ENCODE measurements around the gene LAMTOR2.

The LAMTOR2 gene

GRCh38 chr1:156076609-156077429 is 22.2 kb downstream of the LAMTOR2 start:
- DNase-seq, result no peak

- no peak for DNase-seq
Observed at GRCh38 chr1:156077430-156077760, 22.8 kb downstream of the LAMTOR2 start.

GRCh38 chr1:156078728-156079127 is 24.1 kb downstream of the LAMTOR2 start:
- DNase-seq, result no peak

- no peak for DNase-seq
Observed at GRCh38 chr1:156079762-156080161, 25.2 kb downstream of the LAMTOR2 start.

- DNase-seq, result no peak
Observed at GRCh38 chr1:156080241-156080862, 25.8 kb downstream of the LAMTOR2 start.

- DNase-seq, result no peak
Observed at GRCh38 chr1:156080863-156081179, 26.2 kb downstream of the LAMTOR2 start.

GRCh38 chr1:156081180-156081916 is 26.8 kb downstream of the LAMTOR2 start:
- DNase-seq, result no peak

- DNase-seq, result no peak
Observed at GRCh38 chr1:156081917-156082308, 27.3 kb downstream of the LAMTOR2 start.

- peak; percentile 79 for DNase-seq
Observed at GRCh38 chr1:156082309-156083091, 27.9 kb downstream of the LAMTOR2 start, which contains the start of gene MEX3A. MEX3A (minus strand) TSS chr1:156082465; CDS start chr1:156081998, 467 bp downstream.

- no peak for DNase-seq
Observed at GRCh38 chr1:156083800-156084790, 29.5 kb downstream of the LAMTOR2 start.

GRCh38 chr1:156086256-156086662 is 31.7 kb downstream of the LAMTOR2 start:
- DNase-seq, result no peak

- DNase-seq, result peak; percentile 87
Observed at GRCh38 chr1:156089704-156090103, 35.1 kb downstream of the LAMTOR2 start.

GRCh38 chr1:156090138-156090839 is 35.7 kb downstream of the LAMTOR2 start:
- no peak for DNase-seq

GRCh38 chr1:156090840-156091188 is 36.2 kb downstream of the LAMTOR2 start:
- DNase-seq, result peak; percentile 90

GRCh38 chr1:156091610-156092009 is 37.0 kb downstream of the LAMTOR2 start:
- DNase-seq, result no peak

- no peak for DNase-seq
Observed at GRCh38 chr1:156095906-156096508, 41.4 kb downstream of the LAMTOR2 start.

GRCh38 chr1:156096640-156097391 is 42.2 kb downstream of the LAMTOR2 start:
- DNase-seq, result peak; percentile 34

GRCh38 chr1:156097499-156098178 is 43.1 kb downstream of the LAMTOR2 start:
- no peak for DNase-seq

- DNase-seq, result no peak
Observed at GRCh38 chr1:156098784-156099183, 44.2 kb downstream of the LAMTOR2 start.

Data from NCI-H2171 (cell line).